Stimulated activated CD4-positive, alpha-beta T cell treated with anti-CD3 and anti-CD28 coated beads, Interleukin-15, amount 100 ng/mL, for 1 hour (primary cell): ENCODE results near the gene CD300H.
A peak's percentile ranks its signal among the peaks of the same experiment; 100 is the strongest.
"Not testable (repeated sequence)": the region's sequence is repeated elsewhere in the genome, so short reads cannot be mapped to it uniquely, and the experiment has no call there.

Source experiments
- DNase-seq, 2 donors: peaks; one replicate each; pipeline ENCODE4 v3.0.0-alpha.2; 2020; ENCODE audit warnings: low read depth in 1 of 2, low spot score in 1 of 2

CD300H gene

GRCh38 chr17:74585711-74586110, 18.4 kb upstream of the CD300H start:
- no peak for DNase-seq

DNA sequence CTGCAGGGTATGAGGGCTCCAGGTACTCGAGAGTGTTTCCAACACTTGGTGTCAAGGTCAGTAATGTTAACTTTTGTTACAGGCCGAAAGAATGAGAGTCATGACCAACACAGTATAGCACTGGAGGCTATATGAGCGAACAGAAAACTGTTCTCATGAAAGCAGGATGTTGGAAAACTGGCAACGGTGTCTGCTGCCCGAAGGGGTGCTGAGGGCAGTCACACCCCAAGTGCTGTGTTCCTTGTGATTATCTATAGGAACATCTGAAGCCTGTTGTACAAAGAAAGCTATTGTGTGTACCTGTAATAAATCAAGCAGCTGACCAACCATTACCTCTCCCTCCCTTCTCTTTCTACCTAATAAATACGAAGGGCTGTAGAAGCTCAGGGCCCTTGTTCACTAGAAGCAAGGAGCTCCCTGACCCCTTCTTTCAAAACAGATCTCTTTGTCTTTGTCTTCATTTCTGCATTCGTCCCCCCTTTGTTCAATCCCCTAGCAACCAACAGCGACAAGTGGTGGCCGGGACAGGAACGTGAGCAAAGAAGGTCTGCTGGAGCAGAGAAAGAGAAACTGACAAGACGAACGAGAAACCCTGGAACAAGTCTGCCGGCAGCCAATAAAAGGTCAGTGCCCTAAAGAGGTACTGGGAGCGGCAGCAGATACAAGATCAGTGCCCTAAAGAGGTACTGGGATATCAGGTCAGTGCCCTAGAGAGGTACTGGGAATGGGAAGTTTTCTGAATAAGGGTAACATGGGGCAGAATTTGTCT, 17.2 kb upstream of the CD300H start:
- DNase-seq = no peak

- DNase-seq = no peak
Measured at GRCh38 chr17:74582633-74583032, 15.3 kb upstream of the CD300H start.

DNA sequence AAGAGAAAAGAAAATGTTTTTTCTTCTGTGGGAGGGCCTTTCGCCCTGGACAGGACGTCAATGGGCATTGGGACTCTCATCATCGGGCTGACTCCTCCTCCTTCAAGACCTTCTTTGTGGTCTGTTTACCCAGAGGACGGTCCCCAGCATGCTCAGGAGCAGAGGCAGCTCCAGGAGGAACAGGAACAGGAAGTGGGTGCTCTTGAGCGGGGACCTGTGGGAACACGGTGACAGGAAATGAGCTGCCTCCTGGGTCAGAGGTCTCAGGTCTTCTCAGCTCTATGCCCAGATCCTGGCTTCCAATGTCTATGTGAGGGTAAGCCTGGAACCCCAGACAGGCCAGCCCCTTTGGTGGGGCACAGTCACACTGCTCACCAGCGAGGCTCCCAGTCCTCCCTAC, 12.6 kb upstream of the CD300H start:
- DNase-seq = no peak

GRCh38 chr17:74578979-74579378, 11.7 kb upstream of the CD300H start:
- DNase-seq = no peak

GRCh38 chr17:74574489-74575142, 7.3 kb upstream of the CD300H start:
- DNase-seq = no peak

GRCh38 chr17:74573635-74574034, 6.3 kb upstream of the CD300H start:
- not testable (repeated sequence) for DNase-seq

GRCh38 chr17:74573169-74573568, 5.9 kb upstream of the CD300H start:
- DNase-seq = no peak

GRCh38 chr17:74571621-74572270, 4.4 kb upstream of the CD300H start:
- DNase-seq = no peak

DNA sequence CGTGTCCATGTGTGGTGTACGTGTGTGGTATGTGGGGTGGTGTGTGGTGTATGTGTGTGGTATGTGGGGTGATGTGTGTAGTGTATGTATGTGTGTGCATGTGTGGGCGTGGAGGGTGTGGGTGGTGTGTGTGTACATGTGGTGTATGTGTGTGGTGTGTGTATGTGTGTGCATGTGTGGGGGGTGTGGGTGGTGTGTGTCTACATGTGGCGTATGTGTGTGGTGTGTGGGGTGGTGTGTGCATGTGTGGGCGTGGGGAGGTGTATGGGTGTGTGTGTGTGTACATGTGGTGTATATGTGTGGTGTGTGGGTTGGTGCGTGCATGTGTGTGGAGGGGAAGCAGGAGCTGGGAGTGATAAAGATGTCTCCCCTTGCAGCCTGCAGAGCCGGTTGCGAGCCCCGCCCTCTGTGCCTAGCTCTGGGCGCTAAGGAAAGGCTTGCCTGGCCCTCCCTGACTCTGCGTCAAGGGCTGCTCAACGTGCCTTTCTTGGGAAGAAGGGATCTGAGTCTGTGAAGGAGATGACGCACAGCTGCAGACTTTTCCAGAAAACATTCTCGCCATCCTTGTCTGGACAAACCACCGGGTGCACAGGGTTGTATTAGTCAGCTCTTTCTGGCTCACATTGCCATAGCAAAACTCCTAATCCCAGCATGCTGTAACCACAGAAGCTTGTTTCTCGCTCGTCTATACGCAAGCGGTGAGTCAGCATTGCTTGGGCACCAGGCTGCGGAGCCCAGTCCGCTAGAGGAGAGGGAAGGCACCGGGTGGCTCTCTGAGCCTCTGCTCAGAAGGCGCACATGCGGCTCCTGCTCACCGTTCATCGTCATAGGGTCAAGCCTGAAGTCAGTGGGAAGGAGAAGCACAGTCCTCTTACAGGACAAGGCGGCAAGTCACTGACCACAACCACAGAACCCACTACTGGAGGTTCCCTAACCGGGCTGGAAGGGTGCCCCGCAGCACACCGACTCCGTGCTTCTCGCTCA, 2.0 kb upstream of the CD300H start:
- no peak for DNase-seq

- DNase-seq = no peak
Measured at GRCh38 chr17:74568106-74568873, 981 bp upstream of the CD300H start.

DNA sequence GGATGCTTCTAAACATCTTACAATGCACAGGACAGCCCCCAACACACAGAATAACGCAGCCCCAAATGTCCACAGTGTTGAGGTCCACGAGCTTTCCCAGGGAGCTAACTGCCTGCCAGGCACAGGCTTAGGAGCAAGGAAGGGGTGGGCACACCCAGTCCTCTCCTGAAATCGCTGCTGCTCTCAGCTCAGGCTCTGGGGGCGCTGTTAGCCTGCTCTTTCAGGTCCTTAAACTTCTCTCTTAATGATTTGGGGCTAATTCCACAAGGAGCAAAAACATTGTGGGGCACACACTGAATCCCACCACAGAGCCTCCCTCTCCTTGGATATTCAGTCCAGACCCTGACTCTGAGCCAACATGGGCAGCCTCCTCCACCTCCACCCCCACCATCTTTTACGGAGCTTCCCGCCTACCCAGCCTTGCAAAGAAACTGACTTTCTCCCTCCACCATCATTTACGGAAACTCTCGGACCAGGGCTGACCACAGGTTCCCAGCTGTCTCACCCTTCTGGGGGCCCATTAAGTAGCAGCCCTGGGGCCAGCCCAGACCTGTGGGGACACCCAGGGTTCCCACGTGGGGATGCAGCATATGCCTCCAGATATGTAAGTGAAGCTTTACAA, 1.1 kb downstream of the CD300H start:
- DNase-seq = peak in 1 of 2 donors; percentile 14

- DNase-seq = no peak
Measured at GRCh38 chr17:74565126-74565525, 2.2 kb downstream of the CD300H start.

GRCh38 chr17:74563358-74563757, 4.0 kb downstream of the CD300H start:
- DNase-seq = no peak

GRCh38 chr17:74561586-74561985, 5.7 kb downstream of the CD300H start:
- DNase-seq = no peak

DNA sequence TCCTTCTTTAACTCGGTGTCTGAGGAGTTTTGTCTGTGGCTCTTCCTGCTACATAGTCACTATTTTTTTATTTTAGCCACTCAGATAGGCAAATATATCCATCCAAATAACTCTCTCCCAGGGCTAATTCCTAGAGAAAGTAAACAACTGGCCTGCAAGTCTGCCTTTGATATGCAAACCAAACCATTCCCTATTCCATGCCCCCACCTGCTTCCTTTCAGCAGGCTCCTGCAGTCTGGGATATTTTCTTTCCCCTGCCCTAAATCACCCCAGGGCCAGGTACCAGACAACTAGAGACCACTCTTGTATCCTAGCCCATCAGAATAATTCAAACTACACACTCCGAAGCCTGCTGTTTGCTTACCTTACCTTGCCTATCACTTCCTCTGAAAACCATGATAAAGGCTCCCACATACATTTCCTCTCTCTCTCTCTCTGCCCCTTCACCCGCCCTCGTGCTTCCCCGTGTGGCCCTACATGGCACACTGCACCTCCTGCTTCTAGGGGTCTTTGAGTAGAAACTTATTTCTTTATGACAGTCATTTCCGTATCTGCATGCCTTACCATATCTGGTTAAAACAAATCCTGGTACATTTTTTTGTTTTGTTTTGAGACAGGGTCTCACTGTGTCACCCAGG, 8.3 kb downstream of the CD300H start:
- no peak for DNase-seq

DNA sequence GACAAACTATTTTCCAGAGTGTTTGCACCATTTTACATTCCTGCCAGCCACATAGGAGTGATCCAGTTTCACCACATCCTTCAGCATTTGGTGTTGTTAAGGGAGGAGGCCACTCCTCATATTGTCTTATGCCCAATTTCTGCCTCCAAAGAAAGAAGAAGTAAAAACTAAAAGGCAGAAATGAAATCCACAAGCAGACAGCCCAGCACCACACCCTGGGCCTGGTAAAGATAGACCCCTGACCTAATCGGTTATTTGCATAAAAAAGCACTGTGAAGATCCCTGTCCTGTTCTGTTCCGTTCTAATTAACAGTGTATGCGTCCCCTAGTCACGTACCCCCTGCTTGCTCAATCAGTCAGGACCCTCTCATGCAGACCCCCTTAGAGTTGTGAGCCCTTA, 8.9 kb downstream of the CD300H start:
- not testable (repeated sequence) for DNase-seq

DNA sequence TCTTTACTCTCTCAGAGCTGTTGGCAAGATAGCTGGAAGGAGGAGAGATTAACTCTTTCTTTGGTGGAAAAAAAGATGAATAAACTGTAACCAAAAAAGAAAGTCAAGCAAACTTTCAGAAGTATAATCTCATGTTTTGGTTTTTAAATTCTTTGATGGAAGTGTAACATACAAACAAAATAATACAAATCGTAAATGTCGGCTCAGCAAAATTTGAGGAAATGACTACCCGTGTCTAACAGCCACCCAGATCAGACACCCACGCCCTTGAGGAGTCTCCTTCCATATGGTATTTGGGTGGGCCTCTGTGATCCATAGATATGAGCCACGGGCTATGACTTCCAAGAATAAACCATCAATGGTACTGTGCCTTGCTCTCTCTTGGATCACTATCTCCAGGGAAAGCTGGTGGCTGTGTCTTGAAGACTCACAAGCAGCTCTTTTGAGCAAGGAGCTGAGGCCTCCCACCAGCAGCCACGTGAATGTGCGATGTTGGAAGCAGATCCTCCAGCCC, 11.8 kb downstream of the CD300H start:
- no peak for DNase-seq

DNA sequence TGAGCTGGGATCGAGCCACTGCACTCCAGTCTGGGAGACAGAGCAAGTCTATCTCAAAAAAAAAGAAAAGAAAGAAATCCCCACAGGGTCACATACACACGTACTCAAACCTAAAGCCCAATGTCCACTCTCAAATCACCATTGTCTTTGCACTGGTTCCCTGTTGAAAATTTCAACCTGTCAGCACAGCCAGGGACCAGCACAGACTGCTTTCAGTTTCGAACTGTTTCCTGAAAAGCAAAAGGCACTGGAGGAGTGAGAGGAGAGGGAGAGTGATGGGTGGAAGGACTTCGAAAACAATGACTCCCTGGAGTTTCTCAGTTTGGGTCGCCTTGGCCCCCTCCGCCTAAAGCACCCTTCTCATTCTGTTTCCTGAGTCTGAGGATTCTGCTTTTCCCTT, 12.4 kb downstream of the CD300H start:
- no peak for DNase-seq
